ENCODE data around the gene ADAMTS12. TPM values are rescaled to one million over a fixed set of nuclear protein-coding genes. Genes with fewer than 3 reads are reported as not detected.
A peak's percentile ranks its signal among the peaks of the same experiment; 100 is the strongest.

Gene ADAMTS12
- polyA plus RNA-seq, 3 donors, result 14.9 to 18.5 (median 18.0) TPM

DNA sequence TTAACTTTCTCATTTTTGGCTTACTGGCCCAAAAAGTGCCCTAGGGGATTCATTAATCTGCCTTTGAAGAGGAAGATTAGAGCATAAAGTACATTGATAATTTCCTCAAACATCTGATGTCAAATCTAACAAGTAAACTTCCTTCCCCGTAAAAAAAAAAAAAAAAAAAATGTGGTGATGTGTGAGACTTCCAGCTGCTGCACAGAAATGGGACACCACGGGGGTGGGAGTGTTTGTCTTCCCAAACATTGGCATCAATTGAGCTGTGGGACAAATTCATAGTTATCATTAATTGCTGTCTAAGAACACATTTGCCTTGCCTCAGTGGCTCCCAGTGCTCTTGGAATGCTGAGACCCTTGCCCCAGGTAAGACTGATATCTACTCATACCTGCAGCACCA, 149.6 kb downstream of the ADAMTS12 start:
- no peak for DNase-seq (ENCODE audit: extremely low read depth in 1 of 11, low read depth in 9 of 11, low spot score in 4 of 11)

DNA sequence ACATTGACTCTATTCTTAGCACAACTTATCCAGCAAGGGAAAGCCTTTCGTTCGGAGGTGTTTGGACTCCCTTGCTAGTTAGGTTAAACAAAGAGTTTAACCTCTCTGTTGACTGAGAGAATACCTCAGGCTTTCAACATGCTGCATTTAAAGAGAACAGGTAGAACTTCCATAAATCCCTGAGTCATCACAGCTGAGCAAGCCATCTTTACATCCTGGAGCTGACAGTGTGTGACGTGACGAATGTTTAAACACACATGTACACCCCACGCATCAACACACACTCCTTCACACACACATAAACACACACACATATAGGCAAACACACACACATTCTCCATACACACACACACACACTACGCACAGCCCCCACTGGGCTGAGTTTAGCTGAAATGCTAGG, 152.8 kb downstream of the ADAMTS12 start:
- no peak for DNase-seq (ENCODE audit: extremely low read depth in 1 of 11, low read depth in 9 of 11, low spot score in 4 of 11)

DNA sequence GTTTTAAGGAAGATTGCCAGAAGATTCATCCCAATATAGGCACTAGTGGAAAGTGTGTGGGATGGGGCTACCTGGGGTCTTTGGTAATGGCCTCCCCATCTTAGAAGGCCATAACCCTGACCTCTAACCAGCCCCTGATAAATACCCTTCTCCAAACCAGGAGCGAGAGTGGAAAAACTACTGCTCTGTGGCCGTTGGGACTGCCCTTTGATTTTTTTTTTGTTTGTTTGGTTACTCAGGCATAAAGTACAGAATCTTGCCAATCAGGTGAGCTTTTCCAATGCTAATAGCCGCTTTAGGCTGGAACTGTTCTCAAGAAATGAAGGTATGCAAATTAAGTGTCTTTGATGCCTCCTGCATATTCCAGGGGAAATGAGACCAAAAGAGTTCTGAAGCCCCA, 153.7 kb downstream of the ADAMTS12 start:
- no peak for DNase-seq (ENCODE audit: extremely low read depth in 1 of 11, low read depth in 9 of 11, low spot score in 4 of 11)

DNA sequence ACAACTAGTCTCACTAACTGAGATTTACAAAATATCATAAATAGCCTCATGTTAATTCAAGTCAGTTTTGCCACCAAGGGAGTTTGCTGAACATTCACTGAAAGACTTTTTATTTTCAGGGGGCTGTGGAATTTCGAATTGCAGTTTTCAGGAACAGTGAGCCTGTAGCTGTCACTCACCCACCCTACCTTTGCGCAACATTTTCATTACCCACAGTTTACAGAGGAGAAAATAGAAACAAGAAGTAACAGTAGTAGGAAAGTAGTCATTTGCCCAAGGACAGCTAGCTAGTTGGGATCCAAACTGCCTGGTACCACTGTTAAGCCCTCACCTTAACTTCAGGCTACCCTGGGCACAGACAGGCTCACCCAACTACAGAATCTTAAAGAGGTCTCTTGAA, 154.1 kb downstream of the ADAMTS12 start:
- no peak for DNase-seq (ENCODE audit: extremely low read depth in 1 of 11, low read depth in 9 of 11, low spot score in 4 of 11)

DNA sequence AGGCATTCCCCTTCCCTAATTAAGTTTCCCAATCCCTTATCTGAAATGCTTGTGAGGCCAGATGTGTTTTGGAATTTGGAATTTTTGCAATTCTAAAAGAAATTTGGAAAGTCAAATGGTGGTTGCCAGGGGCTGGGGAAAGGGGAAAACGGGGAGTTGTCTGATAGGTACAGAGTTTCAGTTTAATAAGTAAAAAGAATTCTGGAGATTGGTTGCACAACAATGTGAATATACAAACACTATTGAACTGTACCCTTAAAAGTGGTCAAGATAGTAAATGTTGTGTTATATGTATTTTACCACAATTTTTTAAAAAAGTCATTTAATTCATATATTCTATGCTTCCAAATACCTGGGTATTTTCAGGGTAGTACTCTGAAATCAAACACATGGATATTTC, 154.5 kb downstream of the ADAMTS12 start:
- DNase-seq (ENCODE audit: extremely low read depth in 1 of 11, low read depth in 9 of 11, low spot score in 4 of 11), result no peak

DNA sequence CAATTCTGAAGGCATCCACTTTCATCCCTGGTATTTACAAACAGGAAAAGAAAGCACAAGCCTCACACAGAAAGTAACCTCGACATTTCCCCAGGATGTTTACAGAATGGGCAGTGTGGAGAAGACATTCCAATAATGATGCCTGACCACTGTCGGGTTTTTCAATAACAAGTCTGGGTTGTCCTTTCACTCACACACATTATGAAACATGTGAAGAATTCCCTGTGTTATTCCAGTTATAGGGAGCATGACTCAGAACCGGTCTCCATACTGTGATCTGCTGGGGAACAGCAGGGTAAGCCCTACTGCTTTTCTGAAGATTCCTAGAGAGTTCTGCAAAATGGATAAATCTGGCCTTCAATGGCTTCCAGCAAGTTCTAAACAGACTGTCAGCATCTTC, 155.3 kb downstream of the ADAMTS12 start:
- no peak for DNase-seq (ENCODE audit: extremely low read depth in 1 of 11, low read depth in 9 of 11, low spot score in 4 of 11)

DNA sequence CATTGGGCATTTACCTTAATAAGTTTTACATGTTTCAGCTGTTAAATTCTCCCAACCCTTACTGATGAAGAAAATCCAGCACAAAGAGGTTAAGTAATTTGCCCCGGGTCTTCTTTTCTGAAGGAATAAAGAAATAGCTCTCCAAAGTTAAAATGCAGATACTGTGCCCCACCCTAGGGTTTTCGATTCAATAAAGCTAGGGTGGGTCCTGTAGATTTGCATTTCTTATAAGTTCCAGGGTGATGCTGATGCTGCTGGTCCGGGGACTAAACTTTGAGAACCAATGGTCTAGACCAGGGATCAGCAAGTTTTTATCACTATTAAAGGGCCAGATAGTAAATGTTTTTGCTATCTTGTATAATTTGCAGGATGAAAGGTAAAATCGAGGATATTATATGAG, 156.7 kb downstream of the ADAMTS12 start:
- no peak for DNase-seq (ENCODE audit: extremely low read depth in 1 of 11, low read depth in 9 of 11, low spot score in 4 of 11)

DNA sequence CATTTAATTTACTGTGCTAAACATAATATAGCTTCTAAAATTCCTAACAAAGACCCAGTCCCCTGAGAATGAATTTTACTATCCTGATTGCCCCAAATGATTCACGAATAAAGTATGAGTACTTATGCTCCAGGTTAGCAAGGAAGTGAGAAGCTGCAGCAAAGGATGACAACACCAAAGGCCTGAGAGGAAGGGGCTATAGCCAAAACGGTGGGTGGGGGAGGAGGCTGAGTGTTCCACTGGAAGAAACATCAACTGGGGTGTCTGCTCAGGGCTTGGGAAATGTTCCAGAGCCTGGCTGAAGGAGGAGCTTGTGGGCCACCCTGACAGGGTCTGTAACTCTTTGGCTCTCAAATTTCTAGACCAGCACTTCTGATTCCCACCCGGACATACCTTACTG, 157.3 kb downstream of the ADAMTS12 start:
- peak in 2 of 11 donors; percentile 18 to 30 for DNase-seq (ENCODE audit: extremely low read depth in 1 of 11, low read depth in 9 of 11, low spot score in 4 of 11)

DNA sequence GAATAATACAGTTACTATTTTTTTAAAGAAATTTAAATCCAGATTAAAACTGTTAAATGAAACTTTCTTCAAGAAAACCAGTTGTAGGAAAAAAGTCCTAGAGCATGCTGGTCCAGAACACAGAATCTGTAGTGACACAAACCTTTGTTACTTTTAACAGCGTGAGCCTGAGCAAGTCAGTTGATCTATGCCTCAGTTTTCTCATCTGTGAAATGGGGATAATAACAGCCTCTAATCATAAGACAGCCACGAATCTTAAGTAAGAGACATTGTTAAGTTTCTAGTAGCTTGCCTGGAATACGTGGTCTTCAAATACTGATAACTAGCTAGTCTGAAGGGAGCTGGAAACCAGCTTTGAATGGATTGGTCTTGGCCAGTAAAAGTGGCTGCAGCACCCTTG, 158.6 kb downstream of the ADAMTS12 start:
- no peak for DNase-seq (ENCODE audit: extremely low read depth in 1 of 11, low read depth in 9 of 11, low spot score in 4 of 11)

DNA sequence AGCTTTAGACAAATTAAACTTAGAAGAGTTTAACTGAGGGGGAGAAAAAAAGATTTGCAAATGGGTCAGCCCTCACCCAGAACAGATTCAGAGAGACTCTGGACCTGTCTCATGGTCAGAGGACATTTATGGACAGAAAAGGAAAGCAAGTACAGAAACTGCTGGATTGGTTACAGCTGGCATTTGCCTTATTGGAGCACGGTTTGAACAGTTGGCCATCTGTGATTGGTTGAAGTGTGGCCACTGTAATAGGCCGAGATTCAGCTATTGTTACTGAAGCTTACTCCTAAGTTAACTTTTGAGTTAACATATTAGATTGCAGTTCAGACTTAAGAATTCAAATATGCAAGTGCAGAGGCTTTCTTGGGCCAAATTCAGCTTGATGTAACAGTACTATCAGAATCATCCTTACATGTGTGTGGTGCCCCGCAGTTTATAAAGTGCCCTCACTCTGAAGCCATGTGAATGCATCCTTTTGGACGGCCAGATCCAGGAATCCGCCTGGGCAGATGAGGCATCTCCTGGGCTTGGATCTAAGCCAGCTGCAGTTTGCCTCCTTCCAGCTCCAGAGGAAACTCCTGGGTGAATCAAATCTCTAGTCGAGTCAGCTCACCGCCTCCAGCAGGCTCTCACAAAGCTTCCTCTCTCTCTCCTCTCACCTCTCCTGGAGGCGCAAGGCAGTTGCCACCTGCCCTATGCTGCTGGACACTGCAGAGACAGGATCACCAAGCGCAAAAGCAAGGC, 165.2 kb downstream of the ADAMTS12 start:
- no peak for DNase-seq (ENCODE audit: extremely low read depth in 1 of 11, low read depth in 9 of 11, low spot score in 4 of 11)

DNA sequence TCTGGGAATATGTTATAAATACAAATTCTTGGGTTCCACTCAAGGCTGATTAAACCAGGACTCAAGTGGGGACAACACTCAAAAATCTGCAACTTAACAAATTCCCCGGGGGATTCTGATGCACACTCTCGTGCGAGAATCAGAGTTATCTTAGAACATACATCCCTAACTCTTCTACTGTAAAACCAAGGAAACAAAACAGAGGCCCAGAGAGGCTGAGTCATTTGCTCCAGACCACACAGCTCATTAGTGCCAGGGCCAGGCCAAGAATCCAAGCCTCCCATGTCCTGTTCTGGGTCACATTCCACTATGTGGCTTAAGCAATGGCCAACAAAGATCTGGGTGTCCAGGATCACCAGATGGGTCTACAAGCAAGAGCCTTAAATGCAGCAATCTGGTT, 166.0 kb downstream of the ADAMTS12 start:
- no peak for DNase-seq (ENCODE audit: extremely low read depth in 1 of 11, low read depth in 9 of 11, low spot score in 4 of 11)

DNA sequence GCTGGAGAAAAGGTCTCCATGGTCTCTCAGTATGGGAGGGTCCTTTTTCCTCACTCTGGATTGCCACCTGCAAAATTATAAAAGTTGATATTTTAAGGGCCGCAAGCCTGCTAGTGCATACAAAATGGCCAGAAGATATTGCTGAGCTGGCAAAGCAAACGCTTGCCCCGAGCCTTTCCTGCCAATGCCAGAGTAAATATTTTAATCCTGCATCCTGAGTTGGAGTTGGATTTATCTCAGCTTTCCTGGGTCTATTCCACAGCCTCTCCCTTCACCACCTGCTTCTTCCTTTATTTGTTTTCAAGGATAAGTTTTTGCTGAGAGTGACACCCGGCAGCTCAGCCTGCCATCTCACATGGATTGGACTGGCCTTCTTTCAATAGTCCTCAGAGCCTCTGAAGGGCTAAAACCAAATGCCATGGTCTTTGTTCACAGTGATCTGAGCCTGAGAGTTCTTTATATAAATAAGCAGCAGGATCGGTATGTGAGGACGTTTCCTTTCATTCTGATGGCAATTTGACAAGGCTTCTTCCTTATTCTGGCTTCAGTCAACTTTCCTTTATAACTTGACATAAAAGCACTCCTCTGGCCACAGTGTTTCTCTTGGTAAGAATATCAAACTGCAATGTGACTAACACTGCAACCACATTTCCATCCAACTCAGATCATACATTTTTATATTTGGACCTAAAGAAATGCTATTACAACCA, 170.1 kb downstream of the ADAMTS12 start:
- DNase-seq (ENCODE audit: extremely low read depth in 1 of 11, low read depth in 9 of 11, low spot score in 4 of 11), result no peak

DNA sequence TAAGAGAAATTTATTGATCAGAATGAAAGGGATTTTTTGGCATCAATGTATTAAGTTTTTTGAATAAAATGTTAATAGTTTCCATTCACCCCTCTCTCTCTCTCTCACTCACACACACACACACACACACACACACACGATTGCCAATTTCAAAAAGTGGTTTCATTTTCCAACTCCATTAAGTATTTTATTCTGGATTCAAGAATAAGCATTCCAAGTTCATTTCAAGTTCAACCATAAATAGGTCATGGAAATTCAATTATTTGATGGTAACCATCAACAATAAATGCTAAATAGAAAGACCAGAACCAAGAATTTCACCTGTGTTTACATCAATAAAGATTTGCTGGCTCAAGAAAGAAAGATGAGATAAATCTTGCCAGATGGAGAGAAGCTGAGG, 171.6 kb downstream of the ADAMTS12 start:
- no peak for DNase-seq (ENCODE audit: extremely low read depth in 1 of 11, low read depth in 9 of 11, low spot score in 4 of 11)

DNA sequence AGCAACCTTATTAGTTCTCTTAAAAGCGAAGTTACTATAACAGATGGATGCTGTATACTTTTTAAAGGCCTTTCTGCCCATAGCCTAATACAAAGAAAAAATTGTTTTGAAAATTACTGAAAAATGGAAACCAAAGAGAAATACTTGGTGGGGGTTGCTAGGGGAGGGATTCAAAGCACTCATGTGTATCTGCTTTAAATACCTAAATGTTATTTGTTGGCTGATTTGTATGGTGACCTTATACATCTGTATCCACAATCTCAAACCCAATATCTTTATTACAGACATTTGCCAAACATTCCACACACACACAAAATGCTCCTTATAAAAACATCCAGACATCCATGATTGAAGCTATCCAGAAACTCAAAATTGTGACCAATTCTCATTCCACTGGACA, 172.0 kb downstream of the ADAMTS12 start:
- DNase-seq (ENCODE audit: extremely low read depth in 1 of 11, low read depth in 9 of 11, low spot score in 4 of 11), result no peak

DNA sequence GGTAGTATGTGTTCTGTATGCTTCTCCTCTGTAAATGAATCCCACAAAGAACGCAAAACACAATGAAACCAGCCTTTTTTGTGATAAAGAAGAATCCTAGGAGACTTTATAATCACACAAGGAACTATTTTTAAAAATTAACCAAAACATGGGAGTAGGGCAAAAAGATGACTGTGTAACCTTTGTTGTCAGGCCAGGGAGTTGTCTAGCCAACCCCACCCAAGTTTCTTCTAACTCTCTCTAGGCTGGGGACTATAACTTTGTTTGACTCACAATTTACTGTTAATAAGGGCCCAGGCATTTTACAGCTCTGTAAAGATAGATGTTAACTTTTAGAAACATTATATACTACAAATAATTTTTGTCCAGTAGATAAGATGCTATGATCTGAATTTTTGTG, 176.1 kb downstream of the ADAMTS12 start:
- no peak for DNase-seq (ENCODE audit: extremely low read depth in 1 of 11, low read depth in 9 of 11, low spot score in 4 of 11)

DNA sequence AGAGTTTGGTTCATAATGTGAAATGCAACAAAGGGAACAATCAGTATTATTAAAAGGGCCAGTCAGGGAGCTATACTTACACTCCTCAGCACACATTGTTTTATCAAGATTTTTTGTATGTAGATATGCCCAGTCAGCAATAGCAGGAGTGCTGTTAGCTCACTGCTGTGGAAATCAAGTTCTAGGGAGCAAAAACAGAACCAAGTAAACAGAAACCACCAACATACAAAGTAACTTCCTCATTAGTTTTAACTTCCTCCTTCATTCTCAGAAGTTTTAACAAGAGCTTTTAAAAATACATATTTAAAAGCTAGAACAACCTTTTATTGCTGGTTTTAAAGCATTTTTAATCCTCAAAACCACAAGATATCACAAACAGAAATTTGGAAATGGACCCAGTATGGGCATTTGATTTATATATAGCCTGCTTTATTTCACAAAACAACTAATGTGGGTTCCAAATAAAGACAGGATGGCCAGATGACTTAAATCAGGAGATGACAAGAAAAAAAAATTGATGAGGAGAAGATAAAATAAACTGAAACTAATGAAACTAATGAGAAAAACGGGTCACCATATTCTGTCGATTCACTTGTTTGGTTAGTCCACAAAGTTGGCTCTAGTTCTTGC, 178.5 kb downstream of the ADAMTS12 start:
- no peak for DNase-seq (ENCODE audit: extremely low read depth in 1 of 11, low read depth in 9 of 11, low spot score in 4 of 11)

DNA sequence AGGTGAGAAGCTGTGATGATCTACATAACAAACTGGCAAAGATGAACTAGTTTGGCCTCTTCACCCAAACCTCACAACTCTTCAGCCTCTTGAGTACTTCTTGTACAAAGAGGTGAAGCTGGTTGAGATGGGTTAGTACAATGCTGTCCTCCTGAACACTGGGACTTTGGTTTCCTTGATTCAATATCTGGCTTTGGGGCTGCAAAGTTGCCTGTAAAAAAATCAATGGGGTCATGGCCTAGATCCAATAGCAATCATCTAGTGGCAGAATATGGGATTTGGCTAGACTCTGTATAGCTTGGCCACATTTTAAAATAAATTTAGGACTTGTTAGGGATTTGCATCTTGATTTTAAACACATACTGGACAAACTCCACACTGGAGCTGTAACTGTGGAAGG, 179.1 kb downstream of the ADAMTS12 start:
- no peak for DNase-seq (ENCODE audit: extremely low read depth in 1 of 11, low read depth in 9 of 11, low spot score in 4 of 11)

DNA sequence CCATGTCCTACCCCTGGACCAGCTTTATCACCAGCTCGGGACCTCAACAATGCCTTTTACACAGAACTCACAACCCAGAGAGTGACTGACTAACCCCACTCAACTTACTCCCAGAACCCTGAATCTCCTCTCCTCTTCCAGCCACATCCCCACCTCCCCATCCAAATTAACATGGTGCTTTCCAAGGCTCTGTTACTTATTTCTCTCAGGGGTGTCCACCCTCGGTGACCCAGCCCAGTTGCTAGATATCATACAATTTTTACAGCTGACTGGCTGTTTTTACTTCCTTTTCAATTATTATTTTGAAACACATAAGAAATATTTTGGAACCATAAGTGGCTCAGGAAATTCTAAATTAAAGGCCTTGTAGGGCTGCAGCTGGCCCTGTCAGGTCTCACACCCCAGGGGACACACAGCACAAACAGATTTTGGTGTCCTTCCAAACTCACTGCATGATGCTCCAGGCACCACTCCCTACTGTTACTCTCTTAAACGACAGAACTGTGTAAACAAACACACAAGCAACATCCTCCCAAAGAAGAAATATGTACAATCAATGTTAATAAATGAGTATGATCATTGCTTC, 180.6 kb downstream of the ADAMTS12 start:
- peak in 1 of 11 donors; percentile 18 for DNase-seq (ENCODE audit: extremely low read depth in 1 of 11, low read depth in 9 of 11, low spot score in 4 of 11)

DNA sequence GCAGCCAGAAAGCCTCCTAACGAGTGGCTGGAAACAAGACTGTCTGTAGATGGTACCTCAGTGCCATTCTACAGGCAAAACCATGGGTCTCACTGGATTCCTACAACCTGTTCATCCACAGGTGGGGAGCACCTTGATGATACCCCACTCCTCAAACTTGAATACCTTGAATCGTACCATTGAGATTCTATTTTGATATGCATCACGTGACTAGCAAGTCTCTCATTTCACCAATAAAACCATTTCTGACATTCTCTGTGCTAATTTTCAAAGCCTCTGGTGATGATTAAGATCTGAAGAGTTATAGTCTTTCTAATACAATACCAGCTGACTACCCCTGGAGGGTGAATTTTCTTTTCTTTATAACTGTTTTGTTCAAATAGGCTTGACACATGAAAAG, 188.9 kb downstream of the ADAMTS12 start:
- DNase-seq (ENCODE audit: extremely low read depth in 1 of 11, low read depth in 9 of 11, low spot score in 4 of 11), result no peak

DNA sequence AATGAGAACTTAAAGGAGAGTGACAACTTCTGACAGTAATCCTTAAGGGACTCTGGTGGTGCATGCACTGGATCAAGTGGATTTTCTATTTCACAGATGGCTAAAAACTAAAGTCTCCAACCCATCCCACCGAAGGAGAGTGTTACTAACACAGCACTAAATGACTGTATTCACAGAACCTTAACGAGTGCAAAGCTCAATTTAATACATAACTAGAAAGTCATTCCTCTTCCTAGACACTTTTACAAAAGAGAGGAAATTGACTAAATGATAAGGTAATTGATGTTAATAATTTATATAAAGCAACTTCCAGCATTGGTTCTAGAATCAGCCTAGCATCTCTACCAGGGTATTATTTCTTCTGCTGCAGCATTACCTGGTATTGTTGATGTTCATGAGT, 189.8 kb downstream of the ADAMTS12 start:
- no peak for DNase-seq (ENCODE audit: extremely low read depth in 1 of 11, low read depth in 9 of 11, low spot score in 4 of 11)

All from renal cortex interstitium (tissue), 11 donors.